ENCODE measurements around the gene CYP26C1. TPM values are rescaled to one million over a fixed set of nuclear protein-coding genes. Genes with fewer than 3 reads are reported as not detected.

CYP26C1 gene
- total and polyA plus RNA-seq, 2 of the 13 experiments (the other 11 are each of a cell fraction or from before 2014, with no cell fraction given) = 0.02 TPM; not detected in 1

- no peak for TF ChIP-seq SIX4 (CRISPR knock-in tag; IDR thresholded peaks at IDR 0.05)
- TF ChIP-seq EED (CRISPR knock-in tag; IDR thresholded peaks at IDR 0.05) = no peak
- TF ChIP-seq ZNF292 (CRISPR knock-in tag; IDR thresholded peaks at IDR 0.05; ENCODE audit: borderline replicate concordance, low read depth) = no peak
These were observed 8.6 kb downstream of the CYP26C1 start (continued) for GRCh38 chr10:93069245-93069561.

GRCh38 chr10:93070378-93071176 is 10.0 kb downstream of the CYP26C1 start:
- WGBS (ENCODE audit: low lambda C conversion rate) = 44% methylated on average over 5 of the region's 5 CpGs
- no peak overlapping the region for H3K27ac ChIP-seq (ENCODE audit: extremely low read length, insufficient read depth, low read length)
- TF ChIP-seq ZXDC (CRISPR knock-in tag; IDR thresholded peaks at IDR 0.05) = no peak
- TF ChIP-seq ZNF772 (CRISPR knock-in tag; IDR thresholded peaks at IDR 0.05) = no peak
- TF ChIP-seq ZNF780A (CRISPR knock-in tag; IDR thresholded peaks at IDR 0.05) = no peak
- no peak for TF ChIP-seq ZBTB7A (CRISPR knock-in tag; IDR thresholded peaks at IDR 0.05)
- TF ChIP-seq RXRB (CRISPR knock-in tag; IDR thresholded peaks at IDR 0.05; ENCODE audit: borderline replicate concordance) = no peak
- TF ChIP-seq ZNF616 (CRISPR knock-in tag; IDR thresholded peaks at IDR 0.05; ENCODE audit: low read depth) = no peak
- TF ChIP-seq SRF (IDR thresholded peaks at IDR 0.05; ENCODE audit: low read depth, low read length) = no peak
- TF ChIP-seq AKNA (CRISPR knock-in tag; IDR thresholded peaks at IDR 0.05; ENCODE audit: borderline replicate concordance) = no peak
- no peak for TF ChIP-seq AGO2 (optimal IDR thresholded peaks at IDR 0.05; ENCODE audit: low read depth, low read length)
- TF ChIP-seq ZNF367 (CRISPR knock-in tag; IDR thresholded peaks at IDR 0.05; ENCODE audit: borderline replicate concordance) = no peak
- no peak for TF ChIP-seq TIGD3 (CRISPR knock-in tag; IDR thresholded peaks at IDR 0.05; ENCODE audit: borderline replicate concordance)

More at GRCh38 chr10:93070378-93071176, 10.0 kb downstream of the CYP26C1 start:
- no TSS peak for BruUV-seq (replicated peaks)
- ChIA-PET CTCF (ENCODE audit: low intra/inter-chr PET ratio, low total read pairs) (no interaction called here), POLR2A (no interaction called here)
- intact Hi-C loops (cut with micrococcal nuclease; ENCODE audit: unreplicated experiment) = loop anchor here (5.0 to 10.0 kb wide), 2 partner anchors 186 to 287 kb away; no protein-coding TSS in a partner anchor
- Histone ChIP-seq H3K9ac (ENCODE audit: insufficient read depth, low read depth, low read length) (no peak overlapping the region), H3K36me3 (replicated peaks in 1 of 2; ENCODE audit: control insufficient read depth in 1 of 2, insufficient read depth in 2 of 2, low read length in 2 of 2) (no peaks in the 10 kb centered on the region), H3K4me1 (ENCODE audit: insufficient read depth, low read length) (peaks cover 29% of the 10 kb centered on the region), H3K79me2 (ENCODE audit: insufficient read depth, low read length) (no peaks in the 10 kb centered on the region), H3K9me3 (ENCODE audit: low read length) (no peaks in the 10 kb centered on the region), H3K27me3 (ENCODE audit: control insufficient read depth in 1 of 2, insufficient read depth in 2 of 2, low read length in 2 of 2) (peaks cover 11 to 57% of the 10 kb centered on the region in 2 experiments), H4K20me1 (ENCODE audit: insufficient read depth, low read length) (no peaks in the 10 kb centered on the region), H3K4me3 (replicated peaks in 1 of 3; ENCODE audit: insufficient read depth in 1 of 3, low read depth in 2 of 3, low read length in 3 of 3) (no peak overlapping the region), H3K4me2 (ENCODE audit: low read depth, low read length) (peak overlapping the region; percentile 89), H2AFZ (ENCODE audit: low read length) (no peak overlapping the region)
- no peak for DNase-seq (ENCODE audit: low spot score)
- ATAC-seq = no peak
- FAIRE-seq = no peak
- in situ Hi-C loops (cut with HindIII; ENCODE audit: extremely low pct_ligation_motif_present, low pct_unique_long_range_greater_than_20kb) = loop anchor here (10.0 kb wide), 1 partner anchor 224 kb away; no protein-coding TSS in a partner anchor
